ENCODE measurements around the gene ARMH4.

Gene ARMH4, protein sequence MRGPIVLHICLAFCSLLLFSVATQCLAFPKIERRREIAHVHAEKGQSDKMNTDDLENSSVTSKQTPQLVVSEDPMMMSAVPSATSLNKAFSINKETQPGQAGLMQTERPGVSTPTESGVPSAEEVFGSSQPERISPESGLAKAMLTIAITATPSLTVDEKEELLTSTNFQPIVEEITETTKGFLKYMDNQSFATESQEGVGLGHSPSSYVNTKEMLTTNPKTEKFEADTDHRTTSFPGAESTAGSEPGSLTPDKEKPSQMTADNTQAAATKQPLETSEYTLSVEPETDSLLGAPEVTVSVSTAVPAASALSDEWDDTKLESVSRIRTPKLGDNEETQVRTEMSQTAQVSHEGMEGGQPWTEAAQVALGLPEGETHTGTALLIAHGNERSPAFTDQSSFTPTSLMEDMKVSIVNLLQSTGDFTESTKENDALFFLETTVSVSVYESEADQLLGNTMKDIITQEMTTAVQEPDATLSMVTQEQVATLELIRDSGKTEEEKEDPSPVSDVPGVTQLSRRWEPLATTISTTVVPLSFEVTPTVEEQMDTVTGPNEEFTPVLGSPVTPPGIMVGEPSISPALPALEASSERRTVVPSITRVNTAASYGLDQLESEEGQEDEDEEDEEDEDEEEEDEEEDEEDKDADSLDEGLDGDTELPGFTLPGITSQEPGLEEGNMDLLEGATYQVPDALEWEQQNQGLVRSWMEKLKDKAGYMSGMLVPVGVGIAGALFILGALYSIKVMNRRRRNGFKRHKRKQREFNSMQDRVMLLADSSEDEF

DNA sequence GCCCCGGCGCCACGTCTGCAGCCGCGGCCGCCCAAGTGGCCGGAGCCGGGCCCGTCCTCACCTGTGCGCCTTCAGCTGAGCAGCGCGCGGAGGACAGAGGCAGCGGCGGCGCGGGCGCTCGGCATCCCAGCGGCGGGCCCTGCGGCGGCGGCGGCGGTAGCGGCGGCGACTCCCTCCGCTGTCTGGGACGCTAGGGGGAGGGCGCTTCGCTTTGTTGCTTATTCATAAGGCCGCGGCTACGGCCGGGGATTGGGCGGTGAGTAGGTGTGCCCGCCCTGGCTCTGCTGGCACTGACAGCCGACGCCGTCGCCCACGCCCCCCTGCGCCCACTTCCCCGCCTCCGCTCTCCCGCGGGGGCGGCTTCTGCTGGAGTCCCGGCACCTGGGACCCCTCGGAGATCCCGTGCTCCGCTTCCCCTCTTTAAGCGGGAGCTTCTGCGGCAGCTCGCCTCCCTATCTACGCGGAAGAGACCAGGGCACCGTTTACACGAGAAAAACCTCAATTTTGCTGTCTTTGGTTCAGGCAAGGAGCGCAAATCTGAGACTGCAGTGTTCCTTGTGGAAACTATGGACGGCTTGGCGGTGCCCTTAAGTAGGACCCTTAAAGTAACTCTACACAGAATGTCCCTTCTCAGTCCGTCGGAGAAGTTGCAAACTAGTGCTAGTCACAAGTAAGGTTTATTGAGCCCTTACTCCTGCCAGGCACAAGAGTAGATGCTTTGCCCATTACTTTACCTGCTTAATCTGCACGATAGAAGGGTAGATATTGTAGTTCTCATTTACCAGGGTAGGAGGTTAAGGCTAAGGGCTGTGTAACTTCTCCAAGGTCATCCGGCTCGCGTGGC lies at the start of gene ARMH4:
ARMH4 (minus strand) TSS at position 200 of the 844 bp plus-strand sequence. CDS start 12,855 bp downstream, outside the sequence.
- peak in 53 of 56 donors; percentile 21 to 88 (median 70) for DNase-seq

GRCh38 chr14:58200846-58201245 lies 48.8 kb upstream of the ARMH4 start:
- DNase-seq = no peak

DNA sequence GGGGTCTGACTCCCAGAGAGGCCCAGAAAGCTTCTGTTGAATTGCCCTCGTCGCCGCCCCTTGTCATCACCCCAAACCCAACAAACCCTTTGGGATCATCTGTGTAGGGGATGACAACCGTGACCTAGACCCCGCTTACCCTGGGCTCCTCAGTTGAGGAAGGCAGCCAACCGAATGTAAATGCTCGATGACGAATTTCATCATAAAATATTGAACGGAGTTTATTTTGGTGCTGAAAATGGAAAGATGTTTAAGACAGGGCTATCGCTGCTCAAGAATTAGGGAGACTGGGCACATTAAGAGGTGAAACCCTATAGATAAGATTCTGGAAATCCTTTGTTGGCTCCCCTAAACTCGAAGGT lies 48.4 kb upstream of the ARMH4 start:
- DNase-seq = peak in 2 of 56 donors; percentile 44 to 51

DNA sequence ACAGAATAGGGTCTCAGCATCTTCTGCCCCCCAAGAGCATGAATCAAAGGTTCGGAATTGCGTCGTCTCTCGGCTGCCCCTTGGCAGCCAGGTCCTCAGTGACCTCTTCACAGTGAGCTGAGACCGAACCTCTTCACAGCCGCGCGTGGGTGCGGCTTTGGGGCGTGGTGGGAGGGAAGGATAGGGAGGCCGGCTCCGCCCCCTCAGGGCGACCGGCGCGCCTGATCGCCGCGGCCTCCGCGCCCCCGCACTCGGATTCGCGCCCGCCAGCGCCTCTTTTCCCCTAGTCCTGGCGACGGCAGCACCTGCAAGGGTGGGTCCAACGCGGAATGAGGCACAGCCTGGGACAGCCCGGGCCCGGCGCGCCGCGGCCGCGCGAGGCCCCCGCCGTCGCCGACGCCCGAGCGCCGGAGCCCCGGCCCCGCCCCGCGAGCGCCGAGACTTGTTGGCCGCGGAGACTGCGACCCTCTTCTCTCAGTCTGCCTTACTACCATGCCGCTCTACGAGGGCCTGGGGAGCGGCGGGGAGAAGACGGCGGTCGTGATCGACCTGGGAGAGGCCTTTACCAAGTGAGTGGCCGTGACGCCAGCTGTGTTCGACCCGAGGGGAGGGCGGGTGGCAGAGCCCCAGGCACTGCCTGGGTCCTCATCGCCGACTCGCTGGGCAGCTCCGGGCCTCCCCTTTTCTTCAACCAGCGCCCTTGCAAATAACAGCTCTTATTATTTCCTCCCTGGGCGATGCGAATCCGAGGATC lies 47.9 kb upstream of the ARMH4 start, which contains the start of gene ACTR10:
ACTR10 (plus strand) TSS at position 424 of the 754 bp plus-strand sequence; CDS start at position 493, 69 bp downstream.
- DNase-seq = peak in 55 of 56 donors; percentile 19 to 94 (median 70)

DNA sequence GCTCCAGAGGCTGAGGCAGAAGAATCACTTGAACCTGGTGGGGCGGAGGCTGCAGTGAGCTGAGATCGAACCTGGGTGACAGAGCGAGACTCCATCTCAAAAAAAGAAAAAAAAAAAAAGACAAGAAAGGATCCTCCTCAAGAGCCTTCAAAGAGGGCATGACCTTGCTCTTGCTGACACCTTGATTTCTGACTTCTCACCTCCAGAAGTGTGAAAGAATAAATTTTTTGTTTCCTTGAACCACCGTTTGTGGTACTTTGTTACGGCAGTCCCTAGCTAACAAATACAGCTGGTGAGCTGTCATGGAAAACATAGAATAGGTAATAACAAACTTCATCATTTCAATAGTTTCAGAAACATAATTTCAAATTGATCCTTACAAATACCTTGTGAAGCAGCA lies 46.1 kb upstream of the ARMH4 start:
- DNase-seq = no peak

DNA sequence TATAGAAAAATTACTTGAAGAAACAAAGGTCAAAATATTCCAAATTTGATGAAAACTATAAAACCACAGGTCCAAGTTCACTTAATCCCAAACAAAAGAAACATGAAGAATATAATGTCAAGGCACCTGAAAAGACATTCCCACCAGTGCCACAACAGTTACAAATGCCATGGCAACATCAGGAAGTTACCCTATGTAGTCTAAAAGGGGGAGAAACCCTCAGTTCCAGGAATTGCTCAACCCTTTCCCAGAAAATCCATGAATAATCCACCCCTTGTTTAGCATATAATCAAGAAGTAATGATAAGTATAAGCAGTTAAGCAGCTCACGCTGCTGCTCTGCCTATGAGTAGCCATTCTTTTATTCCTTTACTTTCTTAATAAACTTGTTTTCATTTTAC lies 44.2 kb upstream of the ARMH4 start:
- DNase-seq = no peak

GRCh38 chr14:58193542-58193941 lies 41.5 kb upstream of the ARMH4 start:
- DNase-seq = no peak

GRCh38 chr14:58191763-58192601 lies 40.0 kb upstream of the ARMH4 start:
- no peak for DNase-seq

DNA sequence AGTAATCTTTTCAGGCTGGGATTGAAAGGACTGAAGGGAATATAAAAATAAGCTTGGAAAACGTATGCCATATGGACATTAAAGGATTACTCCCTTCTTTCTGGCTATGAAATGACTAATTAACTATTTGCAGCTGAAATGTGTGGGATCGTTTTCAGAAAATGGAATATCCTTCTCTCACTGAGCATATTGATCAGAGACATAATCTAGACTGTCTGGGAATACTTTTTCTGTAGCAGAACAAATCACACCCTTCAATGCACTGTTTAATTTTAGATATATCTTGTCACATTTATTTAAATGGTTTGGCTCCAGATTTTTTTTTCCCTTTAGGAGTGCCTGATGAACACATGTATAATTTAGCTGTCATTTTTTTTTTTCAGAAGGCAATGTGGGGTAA lies 37.2 kb upstream of the ARMH4 start:
- DNase-seq = no peak

DNA sequence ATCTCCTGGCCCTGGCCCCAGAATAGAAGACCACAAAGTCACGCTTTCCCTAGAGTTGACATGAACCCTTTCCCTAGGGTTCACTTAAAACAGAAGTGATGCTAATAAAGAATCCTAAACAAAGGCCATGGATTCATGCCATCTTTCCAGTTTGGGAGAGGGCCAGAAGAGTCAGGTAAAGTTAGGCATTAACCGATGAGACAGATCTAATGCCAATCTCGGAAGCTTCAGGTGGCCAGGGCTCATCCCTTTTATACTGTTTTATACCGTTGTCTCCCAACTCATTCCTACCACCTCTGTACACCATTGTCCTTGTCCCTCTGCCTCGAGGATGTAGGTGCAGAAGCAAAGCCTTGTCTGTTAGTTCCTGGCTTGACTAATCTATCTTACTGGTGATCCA lies 25.1 kb upstream of the ARMH4 start:
- DNase-seq = no peak

DNA sequence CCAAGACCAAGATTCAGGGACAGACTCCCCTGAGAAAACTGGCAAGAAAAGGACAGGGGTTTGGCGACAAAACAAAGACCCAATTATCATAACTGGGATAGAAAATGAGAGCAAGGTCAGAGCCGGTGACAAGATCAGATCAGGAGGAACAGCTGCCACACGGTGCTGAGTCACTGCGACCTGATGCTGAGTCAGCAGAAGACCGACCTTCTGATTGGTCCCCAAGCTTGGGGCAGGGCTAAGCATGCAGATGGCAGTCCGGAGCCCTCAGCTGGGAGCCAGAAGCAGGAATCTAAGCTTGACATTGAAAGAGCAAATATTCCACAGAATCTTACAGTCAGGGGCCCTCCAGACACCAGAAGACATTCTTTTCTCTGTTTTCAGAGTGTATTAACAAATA lies 19.1 kb upstream of the ARMH4 start:
- DNase-seq = peak in 26 of 56 donors; percentile 4 to 58 (median 24)

- DNase-seq = no peak
Measured at GRCh38 chr14:58167891-58168290, 15.9 kb upstream of the ARMH4 start.

- DNase-seq = peak in 1 of 56 donors; percentile 29
Measured at GRCh38 chr14:58167057-58167456, 15.0 kb upstream of the ARMH4 start.

DNA sequence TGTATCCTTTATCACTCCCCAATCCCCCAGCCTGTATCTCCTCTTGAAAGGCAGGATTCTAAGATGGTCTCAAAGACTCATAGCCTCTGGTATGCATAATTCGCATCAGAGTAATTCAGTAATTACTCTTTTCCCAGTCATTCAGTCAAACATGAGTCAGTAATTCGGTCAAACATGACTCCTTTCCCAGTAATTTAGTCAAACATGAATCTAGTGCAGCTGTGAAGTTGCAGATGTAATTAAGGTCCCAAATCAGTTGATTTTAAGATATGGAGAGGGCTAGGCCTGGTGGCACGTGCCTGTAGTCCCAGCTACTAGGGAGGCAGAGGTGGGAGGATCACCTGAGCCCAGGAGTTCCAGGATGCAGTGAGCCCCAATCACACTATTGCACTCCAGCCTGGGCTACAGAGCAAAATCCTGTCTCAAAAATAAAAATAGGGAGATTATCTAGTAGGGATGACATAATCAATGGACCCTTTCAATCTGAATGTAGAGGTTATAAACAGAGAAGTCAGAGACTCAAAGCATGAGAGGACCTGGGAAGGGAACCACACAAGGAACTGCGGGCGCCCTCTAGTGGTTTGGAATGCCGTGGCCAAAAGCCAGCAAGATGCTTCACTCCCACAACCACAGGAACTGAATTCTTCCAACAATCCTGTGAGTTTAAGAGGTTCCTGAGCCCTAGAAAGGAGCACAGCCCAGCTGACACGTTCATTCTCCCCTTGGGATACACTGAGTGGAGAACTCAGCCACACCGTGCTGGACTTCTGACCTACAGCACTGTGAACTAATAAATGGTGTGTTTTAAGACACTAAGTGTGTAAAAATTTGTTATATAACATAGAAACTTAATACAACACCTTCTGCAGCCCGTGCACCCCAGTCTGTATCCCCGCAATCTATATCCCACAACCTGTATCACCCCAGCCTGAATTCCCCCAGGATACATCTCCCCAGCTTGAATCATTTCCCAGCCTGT lies 14.3 kb upstream of the ARMH4 start:
- peak in 54 of 56 donors; percentile 13 to 91 (median 55) for DNase-seq

- no peak for DNase-seq
Measured at GRCh38 chr14:58160561-58160960, 8.5 kb upstream of the ARMH4 start.

- DNase-seq = peak in 24 of 56 donors; percentile 18 to 67 (median 50)
Measured at GRCh38 chr14:58151133-58152013, 640 bp downstream of the ARMH4 start.

GRCh38 chr14:58150243-58150805 lies 1.7 kb downstream of the ARMH4 start:
- DNase-seq = no peak
